MM.1S (cell line): ENCODE results near the gene CCDC185.

ENCODE experiments used
- EZH2 ChIP-seq: fragments of 300-600 bp; sonication (generic); optimal IDR thresholded peaks from 2 replicates; pipeline ENCODE3; 2017; ENCODE audit warnings: low read depth, mild to moderate bottlenecking, antibody characterized with exemption, low read length, mixed read lengths
- EZH2phosphoT487 ChIP-seq: fragments of 300-600 bp; sonication (generic); IDR thresholded peaks from 2 replicates; pipeline ENCODE4 v1.6.1; 2018; ENCODE audit warnings: antibody characterized with exemption, low read length
- TF ChIP-seq, protein P1 (sequence below): fragments of 300-600 bp; sonication (generic); IDR thresholded peaks from 2 replicates; pipeline ENCODE4 v1.5.1; 2016; ENCODE audit warnings: antibody characterized with exemption, low read length, mixed read lengths

DNA sequence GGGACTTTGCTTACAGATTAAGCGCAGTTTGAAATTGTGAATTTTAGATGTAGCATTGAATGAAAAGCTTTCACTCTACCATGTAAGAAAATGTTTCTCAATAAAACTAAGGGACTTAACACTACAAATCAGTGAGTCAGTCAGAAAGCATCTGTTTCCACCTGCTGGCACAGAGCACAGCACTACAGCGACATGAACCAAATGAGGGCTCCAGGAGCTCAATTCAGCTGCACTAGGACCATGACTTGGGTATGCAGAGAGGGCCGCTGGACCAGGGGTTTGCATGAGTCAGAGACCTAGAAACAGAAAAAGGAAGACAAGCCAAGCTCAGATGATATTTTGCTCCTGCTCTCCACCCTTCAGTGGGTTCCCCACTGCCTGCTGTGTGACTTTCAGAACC lies 34.4 kb upstream of the CCDC185 start:
- TF ChIP-seq, protein P1, sequence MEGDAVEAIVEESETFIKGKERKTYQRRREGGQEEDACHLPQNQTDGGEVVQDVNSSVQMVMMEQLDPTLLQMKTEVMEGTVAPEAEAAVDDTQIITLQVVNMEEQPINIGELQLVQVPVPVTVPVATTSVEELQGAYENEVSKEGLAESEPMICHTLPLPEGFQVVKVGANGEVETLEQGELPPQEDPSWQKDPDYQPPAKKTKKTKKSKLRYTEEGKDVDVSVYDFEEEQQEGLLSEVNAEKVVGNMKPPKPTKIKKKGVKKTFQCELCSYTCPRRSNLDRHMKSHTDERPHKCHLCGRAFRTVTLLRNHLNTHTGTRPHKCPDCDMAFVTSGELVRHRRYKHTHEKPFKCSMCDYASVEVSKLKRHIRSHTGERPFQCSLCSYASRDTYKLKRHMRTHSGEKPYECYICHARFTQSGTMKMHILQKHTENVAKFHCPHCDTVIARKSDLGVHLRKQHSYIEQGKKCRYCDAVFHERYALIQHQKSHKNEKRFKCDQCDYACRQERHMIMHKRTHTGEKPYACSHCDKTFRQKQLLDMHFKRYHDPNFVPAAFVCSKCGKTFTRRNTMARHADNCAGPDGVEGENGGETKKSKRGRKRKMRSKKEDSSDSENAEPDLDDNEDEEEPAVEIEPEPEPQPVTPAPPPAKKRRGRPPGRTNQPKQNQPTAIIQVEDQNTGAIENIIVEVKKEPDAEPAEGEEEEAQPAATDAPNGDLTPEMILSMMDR, result no peak
- TF ChIP-seq EZH2phosphoT487 (no peak), EZH2 (no peak)
